Measurements from ENCODE around the gene GNPTAB.

DNA sequence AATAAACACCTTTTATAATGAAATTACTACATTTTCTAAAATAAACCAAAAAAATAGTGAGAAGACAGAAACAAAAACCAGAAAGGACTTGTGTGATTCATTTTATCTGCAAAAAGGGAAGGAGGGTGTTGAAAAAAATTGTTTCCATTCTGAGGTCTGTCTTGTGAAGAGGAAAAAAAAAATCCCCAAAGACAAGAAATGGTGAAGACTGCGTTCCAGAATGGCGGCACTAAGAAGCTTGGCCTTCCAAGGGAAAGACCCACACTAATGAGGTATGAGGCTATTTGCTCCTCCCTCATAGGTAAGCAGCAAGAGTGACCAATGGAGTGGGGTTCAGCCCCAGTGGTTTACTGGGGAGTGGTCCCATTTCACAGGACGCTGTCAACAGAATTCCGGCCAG lies 35.0 kb downstream of the GNPTAB start:
- TF ChIP-seq ZNF274 (IDR thresholded peaks at IDR 0.05; ENCODE audit: low read depth, low read length) = no peak
- TF ChIP-seq SUZ12 (IDR thresholded peaks at IDR 0.05; ENCODE audit: extremely low read depth, insufficient read depth, insufficient read length) = no peak
- no peak for TF ChIP-seq YY1 (IDR thresholded peaks at IDR 0.05; ENCODE audit: insufficient read depth, insufficient read length)

All from NT2/D1 (cell line).